ENCODE results near the gene JOSD1.

Gene JOSD1

DNA sequence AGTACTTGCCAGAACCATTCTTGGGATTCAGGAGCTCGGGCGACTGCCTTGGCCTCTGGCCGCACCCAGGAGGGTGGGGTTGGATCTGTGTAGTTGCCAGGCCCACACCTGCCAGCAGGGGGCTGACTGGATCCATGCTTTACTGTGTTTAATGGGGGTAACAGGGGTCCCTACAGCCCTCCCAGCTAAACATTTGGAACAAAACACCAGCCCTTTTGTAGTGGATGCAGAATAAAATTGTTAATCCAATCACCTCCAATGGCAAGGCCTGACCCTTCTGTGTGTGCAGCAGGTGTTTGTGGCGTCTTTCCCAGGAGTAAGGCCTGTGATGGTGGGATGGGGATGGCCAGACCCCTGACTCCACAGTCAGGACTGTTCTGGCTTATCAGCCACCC is 32.6 kb upstream of the JOSD1 start:
- no peak for DNase-seq (ENCODE audit: low read depth in 2 of 2)

DNA sequence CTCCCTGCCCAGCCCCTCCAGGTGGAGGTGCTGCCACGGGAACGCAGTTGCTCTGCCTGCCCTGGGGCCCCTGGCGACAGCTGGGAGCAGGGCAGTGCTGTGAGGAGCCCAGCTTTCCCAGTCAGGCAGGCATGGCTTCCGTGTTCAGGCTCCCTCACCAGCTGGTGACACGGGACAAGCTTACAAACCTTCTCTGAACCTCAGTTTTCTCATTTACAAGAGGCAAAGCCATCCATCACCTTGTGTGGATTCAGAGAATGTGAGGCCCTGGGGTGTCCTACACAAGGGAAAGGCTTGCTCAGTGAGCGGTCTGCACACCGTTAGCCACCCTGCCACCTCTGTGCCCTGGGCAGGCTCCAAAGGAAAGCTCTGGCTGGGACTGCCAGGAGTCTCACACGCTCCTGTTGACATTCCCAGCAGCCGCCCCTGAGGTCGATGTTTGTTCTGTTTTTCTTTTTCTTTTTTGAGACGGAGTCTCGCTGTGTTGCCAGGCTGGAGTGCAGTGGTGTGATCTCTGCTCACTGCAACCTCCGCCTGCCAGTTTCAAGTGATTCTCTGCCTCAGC is 31.6 kb upstream of the JOSD1 start:
- DNase-seq (ENCODE audit: low read depth in 2 of 2) = no peak

DNA sequence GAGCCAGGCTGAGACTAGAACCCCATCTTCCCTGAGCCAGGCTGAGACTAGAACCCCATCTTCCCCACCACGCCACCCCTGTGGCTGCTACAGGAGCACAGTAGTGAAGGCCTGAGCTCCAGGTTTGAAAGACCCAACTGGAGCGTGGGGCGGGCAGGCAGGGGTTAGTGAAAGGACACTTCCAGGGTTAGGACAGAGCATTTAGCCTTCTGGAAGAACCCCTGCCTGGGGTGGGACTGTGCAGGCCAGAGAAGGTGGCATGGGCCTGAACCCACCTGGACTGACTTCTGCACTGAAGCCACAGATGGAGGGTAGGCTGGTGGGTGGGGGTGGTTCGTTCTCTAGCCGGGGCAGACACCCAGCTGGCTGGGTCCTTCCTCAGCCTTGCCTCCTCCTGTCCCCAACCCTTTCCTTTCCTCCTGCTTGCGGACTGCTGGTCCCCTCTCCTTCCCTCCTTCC is 31.0 kb upstream of the JOSD1 start:
- DNase-seq (ENCODE audit: low read depth in 2 of 2) = no peak

DNA sequence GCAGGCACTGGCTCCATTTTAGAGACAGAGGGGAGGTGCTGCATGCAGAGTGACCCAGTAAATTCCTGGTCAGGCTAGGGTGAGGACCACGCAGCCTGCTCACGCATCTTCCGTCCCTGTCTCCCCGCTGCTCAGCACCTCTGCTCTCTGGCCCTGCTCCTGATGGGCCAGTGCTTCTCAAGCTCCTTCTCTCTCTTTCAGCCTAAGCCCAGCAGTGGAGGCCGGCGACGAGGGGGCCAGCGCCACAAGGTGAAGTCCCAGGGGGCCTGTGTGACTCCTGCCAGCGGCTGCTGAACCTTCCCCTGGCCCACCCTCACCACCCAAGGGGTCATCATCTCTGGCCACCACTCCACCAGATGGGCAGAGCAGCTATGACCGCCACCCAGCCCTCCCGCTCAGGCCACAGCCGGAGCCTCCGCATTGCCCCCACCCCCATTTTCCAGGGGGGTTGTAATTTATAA is 29.7 kb upstream of the JOSD1 start:
- no peak for DNase-seq (ENCODE audit: low read depth in 2 of 2)

DNA sequence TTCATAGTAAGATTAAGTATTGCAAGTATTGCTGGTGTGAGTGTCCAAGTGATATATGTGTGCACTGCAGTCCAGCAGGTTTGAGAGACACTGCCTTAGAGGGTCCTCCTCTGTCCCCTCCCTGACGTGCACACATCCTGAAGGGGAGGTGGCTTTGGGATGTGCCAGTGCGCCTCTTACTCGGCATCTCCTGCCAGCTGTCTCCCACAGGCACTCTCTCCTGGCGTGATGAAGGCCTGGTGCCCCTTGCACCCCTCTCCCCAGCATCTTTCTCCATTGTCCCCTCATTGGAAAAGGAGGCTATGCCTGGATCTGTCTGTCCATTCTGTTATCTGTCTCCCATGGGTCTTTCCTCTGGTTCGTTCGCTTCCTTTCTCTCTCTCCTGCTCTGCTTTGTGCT is 29.2 kb upstream of the JOSD1 start:
- no peak for DNase-seq (ENCODE audit: low read depth in 2 of 2)

DNA sequence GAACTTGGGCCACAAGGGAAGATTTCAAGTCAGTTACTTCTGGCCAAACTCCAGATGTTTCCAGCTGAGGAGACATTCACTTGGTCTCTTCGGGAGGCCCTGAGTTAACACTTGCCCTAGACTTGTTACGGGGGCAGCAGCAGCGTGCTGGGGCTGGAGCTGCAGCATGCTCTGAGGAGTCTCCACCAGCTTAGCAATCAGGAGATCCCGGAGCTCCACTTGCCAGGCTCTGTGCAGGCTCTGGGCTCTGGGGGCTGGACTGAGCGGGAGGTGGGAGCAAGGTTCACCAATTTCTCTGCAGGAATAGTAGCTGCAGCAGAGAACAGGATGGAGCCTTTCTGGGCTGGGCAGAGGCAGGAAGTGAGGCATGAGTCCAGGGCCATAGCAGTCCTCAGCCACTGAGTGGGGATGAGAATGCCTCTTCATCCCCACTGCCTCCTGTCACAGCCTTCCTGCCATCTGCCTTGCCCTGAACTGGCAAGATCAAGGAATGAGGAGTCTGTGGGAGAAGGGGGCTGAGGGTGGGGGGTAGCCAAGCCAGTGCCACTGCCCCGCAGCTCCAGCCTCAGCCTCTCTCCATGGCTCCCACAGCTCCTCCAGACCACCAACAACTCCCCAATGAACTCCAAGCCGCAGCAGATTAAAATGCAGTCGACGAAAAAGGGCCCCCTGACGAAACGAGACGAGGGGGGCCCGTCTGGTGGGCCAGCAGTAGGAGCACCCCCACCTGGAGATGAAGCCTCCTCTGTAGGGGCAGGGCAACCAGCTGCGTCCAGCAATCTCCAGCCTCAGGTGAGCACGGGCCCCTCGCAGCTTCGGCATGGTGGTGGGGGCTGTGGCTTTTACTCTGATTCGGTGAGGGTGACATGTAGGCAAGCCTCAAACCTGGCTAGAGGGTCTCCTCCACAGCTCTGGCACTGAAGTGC is 28.4 kb upstream of the JOSD1 start:
- no peak for DNase-seq (ENCODE audit: low read depth in 2 of 2)

DNA sequence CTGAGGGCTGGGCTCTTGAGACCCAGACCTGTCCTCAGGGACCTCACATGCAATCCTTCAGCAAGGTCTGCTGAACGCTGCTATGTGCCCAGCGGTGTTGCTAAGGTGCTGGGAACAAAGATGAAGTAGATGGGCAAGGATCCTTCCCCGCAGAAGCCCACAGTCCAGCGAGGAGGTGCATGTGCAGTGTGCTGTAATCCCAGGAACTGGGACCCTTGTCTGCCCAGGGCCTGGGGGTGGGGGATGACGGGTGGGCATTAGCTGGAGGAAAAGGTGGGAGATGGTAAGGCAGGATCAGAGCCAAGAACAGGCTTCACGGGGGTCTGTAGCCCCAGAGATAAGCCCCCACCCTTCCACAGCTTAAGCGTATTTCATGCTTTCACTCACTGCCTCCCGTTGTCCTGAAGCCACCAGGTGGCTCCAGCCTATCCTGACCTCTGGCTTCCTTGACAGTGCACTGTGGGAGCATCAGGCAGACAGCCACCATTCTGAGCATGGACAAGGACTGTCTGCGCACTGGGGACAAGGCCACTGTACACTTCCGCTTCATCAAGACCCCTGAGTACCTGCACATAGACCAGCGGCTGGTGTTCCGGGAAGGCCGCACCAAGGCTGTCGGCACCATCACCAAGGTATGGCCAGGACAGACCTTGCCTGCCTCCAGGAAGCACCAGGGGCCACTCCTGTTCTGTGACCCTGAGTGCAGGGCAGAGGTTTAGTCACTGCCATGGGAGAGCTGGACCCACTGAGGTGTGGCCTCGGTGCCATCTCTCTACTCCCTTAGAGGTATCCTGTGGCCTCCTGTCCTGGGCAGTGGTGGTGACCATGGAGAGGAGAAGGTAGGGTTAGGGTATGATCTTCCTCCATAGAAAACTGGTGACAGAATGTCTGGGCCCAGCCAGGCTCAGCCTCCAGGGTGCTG is 27.0 kb upstream of the JOSD1 start:
- no peak for DNase-seq (ENCODE audit: low read depth in 2 of 2)

DNA sequence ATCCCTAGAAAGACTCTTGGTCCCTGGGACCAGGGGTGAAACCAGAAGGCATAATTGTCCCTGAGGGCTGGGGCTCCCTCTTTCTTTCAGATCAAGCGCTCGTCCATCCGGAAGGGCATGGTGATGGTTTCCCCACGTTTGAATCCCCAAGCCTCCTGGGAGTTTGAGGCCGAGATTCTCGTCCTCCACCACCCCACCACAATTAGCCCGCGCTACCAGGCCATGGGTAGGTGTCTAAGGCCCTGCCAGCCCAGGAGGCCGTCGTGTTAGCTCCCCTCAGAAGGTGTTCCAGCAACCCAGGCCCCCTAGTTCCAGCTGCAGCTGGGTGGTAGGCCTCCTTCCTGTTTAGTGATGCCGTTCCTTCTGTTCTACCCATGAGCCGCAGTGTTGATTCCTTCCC is 26.4 kb upstream of the JOSD1 start:
- no peak for DNase-seq (ENCODE audit: low read depth in 2 of 2)

DNA sequence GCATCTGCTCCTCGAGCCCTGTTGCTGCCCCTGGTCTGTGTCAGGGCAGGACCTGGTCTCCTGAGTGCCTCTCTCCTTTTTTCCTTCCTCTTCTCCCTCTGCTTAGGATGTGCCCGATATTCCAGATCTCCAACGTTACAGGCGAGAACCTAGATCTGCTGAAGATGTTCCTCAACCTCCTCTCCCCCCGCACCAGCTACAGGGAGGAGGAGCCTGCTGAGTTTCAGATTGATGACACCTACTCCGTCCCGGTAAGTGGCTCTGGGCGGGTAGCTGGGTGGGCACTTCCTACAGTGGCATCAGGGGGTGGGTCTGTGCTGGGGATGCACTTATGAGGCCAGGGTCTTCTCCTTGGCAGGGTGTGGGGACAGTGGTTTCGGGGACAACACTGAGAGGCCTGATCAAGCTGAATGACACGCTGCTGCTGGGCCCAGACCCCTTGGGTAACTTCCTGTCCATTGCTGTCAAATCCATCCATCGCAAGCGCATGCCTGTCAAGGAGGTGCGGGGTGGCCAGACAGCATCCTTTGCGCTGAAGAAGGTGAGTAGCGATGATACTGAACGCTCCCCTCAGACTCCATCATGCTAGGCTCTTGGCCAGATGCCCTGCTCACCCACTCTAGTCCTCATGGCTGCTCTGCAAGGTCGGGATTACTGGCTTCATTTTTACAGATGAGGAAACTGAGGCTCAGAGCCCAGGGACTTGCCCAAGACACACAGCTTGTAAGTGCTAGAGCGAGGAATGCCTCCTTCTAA is 25.3 kb upstream of the JOSD1 start:
- no peak for DNase-seq (ENCODE audit: low read depth in 2 of 2)

DNA sequence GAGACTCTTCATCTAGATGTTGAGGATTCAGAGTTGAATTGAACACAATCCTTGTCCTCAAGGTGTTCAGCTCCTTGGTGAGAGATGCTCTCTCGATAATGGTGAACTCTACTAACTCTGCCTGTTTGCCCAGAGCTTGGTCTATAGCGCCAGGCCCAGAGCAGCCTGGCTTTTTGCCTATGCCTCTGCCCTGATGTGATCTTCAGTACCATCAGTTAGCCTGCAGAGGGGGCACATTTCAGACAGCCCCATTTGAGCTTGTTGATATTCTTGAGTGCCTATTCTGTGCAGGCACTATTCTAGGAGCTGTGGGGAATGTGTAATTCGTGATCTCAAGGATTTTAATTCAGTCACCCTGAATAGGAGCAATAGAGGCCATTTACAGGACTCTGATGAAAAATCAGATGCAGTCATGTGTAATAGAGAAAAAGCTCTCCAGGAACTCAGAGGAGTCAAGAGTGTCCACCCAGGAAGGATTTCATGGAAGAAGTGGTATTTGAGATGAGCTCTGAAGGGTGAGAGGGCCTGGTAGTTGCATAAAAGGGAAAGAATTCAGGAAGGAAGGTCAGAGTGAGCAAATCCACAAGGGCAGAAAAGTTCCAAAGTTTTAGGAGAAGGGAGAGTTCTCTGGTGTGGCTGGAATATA is 24.3 kb upstream of the JOSD1 start:
- DNase-seq (ENCODE audit: low read depth in 2 of 2) = no peak

DNA sequence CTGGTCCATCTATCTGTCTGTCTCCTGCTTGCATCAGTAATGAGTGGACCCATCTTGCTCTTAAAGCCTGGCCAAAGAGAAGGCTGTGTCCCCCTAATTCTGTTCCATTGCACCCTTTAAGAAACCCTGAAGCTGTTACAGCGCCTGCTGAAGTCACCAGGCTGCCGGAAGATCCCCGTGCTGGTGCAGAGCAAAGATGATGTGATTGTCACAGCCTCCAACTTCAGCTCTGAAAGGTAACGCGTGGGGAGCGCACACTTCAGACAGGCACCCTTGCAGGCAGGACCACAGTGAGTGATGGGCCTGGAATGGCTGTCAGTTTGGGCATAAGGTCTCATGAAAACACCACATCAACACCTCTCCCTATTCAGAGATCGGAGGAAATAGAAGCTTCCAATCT is 23.4 kb upstream of the JOSD1 start:
- DNase-seq (ENCODE audit: low read depth in 2 of 2) = no peak

DNA sequence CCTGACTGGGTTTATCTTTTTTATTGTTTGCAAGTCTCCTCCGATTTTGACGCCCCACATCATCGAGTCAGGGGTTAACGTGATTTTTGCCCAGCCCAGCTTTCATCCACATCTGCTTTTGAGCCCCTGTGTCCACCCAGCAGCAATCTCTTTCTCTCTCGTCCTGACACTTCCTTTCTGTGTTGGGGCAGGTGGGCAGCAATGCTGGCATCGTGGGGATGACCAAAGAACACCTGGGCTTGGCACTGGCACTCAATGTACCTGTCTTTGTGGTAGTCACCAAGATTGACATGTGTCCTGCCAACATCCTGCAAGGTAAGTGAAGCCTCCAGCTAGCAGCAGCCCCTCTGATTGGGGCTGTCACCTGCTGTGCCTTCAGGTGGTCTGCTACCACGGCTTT is 20.8 kb upstream of the JOSD1 start:
- DNase-seq (ENCODE audit: low read depth in 2 of 2) = no peak

DNA sequence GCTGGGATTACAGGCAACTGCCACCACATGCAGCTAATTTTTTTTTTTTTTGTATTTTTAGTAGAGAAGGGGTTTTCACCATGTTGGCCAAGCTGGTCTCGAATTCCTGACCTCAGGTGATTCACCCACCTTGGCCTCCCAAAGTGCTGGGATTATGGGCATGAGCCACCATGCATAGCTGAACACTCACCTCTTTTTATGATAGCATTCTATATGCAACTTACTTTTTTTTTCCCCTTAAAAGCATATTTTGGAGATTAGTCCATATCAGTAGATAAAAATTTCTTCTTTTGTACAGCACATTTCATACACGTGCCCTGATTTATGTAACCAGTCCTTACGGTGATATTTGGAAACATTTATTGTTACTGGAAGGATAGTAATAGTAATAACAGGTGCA is 19.6 kb upstream of the JOSD1 start:
- DNase-seq (ENCODE audit: low read depth in 2 of 2) = no peak

DNA sequence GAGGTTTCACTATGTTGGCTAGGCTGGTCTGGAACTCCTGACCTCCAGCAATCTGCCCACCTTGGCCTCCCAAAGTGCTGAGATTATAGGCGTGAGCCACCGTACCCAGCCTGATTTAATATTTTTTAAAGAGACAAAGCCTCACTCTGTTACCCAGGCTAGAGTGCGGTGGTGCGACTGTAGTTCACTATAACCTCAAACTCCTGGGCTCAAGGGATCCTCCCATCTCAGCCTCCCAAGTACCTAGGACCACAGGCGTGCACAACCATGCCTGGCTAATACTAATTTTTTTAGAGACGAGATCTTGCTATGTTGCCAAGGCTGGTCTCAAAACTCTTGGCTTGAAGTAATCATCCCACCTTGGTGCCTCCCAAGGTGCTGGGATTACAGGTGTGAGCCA is 18.5 kb upstream of the JOSD1 start:
- no peak for DNase-seq (ENCODE audit: low read depth in 2 of 2)

DNA sequence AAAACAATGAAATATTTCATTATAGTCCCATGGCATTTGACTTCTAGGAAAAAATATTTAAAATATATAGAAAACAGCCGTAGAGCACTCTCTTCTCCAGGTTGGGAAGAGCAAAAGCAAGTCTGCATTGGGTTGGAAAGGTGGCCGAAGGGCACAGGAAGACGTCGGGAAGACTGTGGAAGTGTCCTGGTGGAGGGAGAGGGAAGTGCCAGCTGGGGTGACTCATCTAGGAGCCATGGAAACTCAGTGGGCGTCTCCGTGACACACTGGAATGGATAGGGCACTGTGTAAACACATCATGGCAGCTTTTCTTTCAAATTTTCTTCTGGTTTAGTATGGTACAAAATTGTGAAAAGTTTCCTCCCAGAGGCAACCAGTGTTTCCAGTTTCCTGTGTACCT is 17.7 kb upstream of the JOSD1 start:
- no peak for DNase-seq (ENCODE audit: low read depth in 2 of 2)

DNA sequence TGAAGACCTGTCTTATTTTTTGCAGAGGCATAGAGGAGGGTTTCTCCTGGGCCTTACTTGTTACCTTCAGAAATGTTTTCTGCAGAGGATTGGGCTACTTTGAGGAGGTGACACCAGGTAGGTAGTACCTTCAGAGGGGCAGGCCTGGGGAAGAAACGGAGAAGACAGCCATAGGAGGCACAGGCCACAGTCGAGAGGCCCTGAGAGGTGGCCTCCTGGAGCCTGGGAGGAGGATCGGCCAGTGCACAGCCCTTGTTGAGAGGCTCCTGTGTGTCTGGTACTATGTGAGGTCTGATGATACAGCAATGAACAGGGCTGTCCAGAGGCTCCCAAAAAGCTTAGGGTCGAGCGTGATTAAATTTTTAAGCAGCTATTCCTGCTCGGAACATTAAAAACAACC is 16.5 kb upstream of the JOSD1 start:
- no peak for DNase-seq (ENCODE audit: low read depth in 2 of 2)

DNA sequence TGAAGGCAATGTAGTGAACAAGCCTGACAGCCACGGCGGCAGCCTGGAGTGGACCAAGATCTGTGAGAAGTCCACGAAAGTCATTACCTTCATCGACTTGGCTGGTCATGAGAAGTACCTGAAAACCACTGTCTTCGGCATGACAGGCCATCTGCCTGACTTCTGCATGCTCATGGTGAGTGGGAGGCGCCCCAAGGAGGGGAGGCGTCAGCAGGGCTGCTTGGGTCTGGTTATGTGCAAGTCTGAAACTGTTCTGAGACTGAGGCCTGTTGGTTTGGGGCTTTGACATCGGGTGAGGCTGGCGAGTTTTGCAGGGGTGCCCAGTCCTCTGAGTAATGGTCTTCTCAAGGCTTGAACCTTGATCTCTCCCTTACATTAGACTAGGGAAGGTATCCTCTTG is 16.1 kb upstream of the JOSD1 start:
- no peak for DNase-seq (ENCODE audit: low read depth in 2 of 2)

DNA sequence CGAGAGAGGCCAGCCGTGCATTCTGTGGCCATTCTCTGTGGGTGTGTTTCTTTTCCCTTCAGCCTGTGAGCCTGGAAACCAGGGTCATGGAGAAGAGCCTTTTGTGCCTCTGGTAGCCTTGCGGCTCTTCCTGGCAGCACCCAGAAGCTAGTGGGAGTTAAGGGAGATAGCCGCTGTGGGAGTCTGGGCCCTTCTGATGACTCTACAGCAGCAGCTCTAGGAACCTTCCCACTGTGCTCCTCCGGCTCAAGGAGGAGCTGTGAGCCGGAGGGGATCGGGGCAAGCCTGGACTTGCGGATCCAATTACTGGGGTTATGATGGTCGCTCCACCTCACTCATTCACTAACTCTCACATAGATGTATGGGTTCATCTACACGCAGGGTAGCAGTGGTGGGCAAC is 15.5 kb upstream of the JOSD1 start:
- no peak for DNase-seq (ENCODE audit: low read depth in 2 of 2)

DNA sequence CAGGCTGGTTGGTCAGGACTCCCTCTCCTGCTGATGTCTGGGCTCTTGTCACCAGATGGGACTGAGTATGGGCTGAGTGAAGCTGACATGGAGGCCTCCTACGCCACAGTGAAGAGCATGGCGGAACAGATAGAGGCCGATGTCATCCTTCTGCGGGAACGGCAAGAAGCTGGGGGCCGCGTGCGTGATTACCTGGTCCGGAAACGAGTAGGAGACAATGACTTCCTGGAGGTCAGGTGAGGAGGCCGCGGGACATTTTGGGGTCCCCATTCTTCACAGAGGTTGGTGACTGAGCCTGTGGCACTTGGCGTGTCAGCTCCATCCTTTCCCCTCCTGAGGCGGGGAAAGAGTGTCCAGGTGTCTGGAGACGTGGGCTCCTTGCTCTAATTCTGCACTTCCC is 15.1 kb upstream of the JOSD1 start:
- no peak for DNase-seq (ENCODE audit: low read depth in 2 of 2)

DNA sequence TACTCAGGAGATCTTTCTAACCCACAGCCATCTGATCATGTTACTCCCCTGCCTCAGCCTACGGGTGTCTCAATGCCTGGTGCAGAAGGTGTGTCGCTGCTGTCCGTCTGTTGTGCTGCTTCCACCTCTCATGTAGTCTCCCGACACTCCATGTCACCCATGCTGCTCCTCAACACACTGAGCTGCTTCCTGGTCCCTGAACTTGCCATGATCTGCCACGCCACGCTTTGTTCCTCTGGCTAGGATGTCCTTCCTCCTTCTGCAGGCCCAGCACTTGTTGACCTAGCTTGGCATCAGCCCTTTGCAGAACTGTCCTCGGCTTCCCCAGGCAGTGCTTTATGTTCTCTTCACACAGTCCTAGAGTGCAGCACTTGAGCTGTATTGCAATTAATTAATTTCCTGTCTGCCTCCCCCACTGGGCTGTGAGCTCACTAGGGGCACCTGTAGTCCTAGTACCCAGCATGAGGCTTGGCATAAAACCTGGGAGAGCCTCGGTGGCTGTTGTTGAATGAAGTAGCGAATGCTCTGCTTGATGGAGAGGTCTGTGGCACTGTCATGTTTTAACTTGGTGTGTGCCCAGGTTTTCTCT is 14.5 kb upstream of the JOSD1 start:
- DNase-seq (ENCODE audit: low read depth in 2 of 2) = no peak

DNA sequence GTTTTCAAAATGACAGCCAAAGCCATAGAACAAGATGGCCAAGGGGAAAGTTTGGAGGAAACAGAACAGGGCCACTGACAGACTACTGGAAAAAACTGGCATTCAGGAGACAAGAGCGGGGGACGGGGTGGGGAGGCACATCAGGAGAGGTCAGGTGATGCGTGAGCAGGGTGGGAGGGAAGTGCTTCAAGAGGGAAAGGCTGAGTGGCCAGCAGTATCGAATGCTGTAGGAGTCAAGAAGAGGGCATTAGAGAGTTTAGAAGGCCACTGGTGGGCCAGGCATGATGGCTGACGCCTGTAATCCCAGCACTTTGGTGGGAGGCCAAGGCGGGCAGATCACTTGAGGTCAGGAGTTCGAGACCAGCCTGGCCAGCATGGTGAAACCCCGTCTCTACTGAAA is 13.2 kb upstream of the JOSD1 start:
- DNase-seq (ENCODE audit: low read depth in 2 of 2) = no peak

Measured in activated CD8-positive, alpha-beta memory T cell treated with anti-CD3 and anti-CD28 coated beads for 4 hours (primary cell).